GM23338 (cell line): Measurements from ENCODE around the gene S100PBP. TPM values are rescaled to one million over a fixed set of nuclear protein-coding genes. Genes with fewer than 3 reads are reported as not detected.

Source experiments
- ATAC-seq: fragments of 200-7000 bp; cut with Tn5 transposase; 3 replicates; pipeline ENCODE4 v1.9.1; 2020
- DNase-seq: peaks from one replicate; pipeline ENCODE4 v3.0.0-alpha.2; 2015; ENCODE audit warnings: low spot score
- H2AFZ ChIP-seq: fragments of 200-600 bp; sonication (generic); 2 replicates; pipeline ENCODE4 v1.8.0; 2016; ENCODE audit warnings: antibody characterized with exemption, mild to moderate bottlenecking, moderate library complexity
- H3F3A ChIP-seq: fragments of 200-600 bp; sonication (generic); replicated peaks from 2 replicates; pipeline ENCODE4 v1.8.0; 2017; ENCODE audit warnings: antibody characterized with exemption, mixed run types, low read depth
- H3K27ac ChIP-seq: fragments of 200-600 bp; sonication (generic); 2 replicates; pipeline ENCODE4 v1.6.1; 2016; ENCODE audit warnings: low read depth
- H3K27me3 ChIP-seq: fragments of 200-600 bp; sonication (generic); 2 replicates; pipeline ENCODE4 v1.8.0; 2016; ENCODE audit warnings: mild to moderate bottlenecking, mixed run types, moderate library complexity; ENCODE audit not compliant: insufficient read depth
- H3K36me3 ChIP-seq: fragments of 200-600 bp; sonication (generic); 2 replicates; pipeline ENCODE4 v1.8.0; 2016; ENCODE audit warnings: mild to moderate bottlenecking; ENCODE audit not compliant: insufficient read depth
- H3K4me1 ChIP-seq: fragments of 200-600 bp; sonication (generic); 2 replicates; pipeline ENCODE4 v1.8.0; 2016; ENCODE audit warnings: mild to moderate bottlenecking, moderate library complexity; ENCODE audit not compliant: insufficient read depth
- H3K4me2 ChIP-seq: fragments of 200-600 bp; sonication (generic); 2 replicates; pipeline ENCODE4 v1.7.1; 2017; ENCODE audit warnings: mixed run types
- H3K4me3 ChIP-seq: fragments of 200-600 bp; sonication (generic); 2 replicates; pipeline ENCODE4 v1.6.1; 2016; ENCODE audit warnings: mixed run types
- H3K79me2 ChIP-seq: fragments of 200-600 bp; sonication (generic); replicated peaks from 2 replicates; pipeline ENCODE4 v1.8.0; 2017; ENCODE audit warnings: mild to moderate bottlenecking; ENCODE audit not compliant: insufficient read depth
- H3K9me2 ChIP-seq: fragments of 200-600 bp; sonication (generic); 2 replicates; pipeline ENCODE4 v1.8.0; 2017; ENCODE audit not compliant: insufficient read depth
- H4K20me1 ChIP-seq: fragments of 200-600 bp; sonication (generic); replicated peaks from 2 replicates; pipeline ENCODE4 v1.8.0; 2017; ENCODE audit warnings: mild to moderate bottlenecking; ENCODE audit not compliant: insufficient read depth
- H3K27ac Mint-ChIP-seq: 2 replicates; pipeline ENCODE4 v1.8.0; 2020; ENCODE audit warnings: inconsistent platforms, mild to moderate bottlenecking, moderate library complexity, mixed read lengths
- H3K27me3 Mint-ChIP-seq: 3 replicates; pipeline ENCODE4 v1.8.0; 2022; ENCODE audit warnings: low read depth, mild to moderate bottlenecking, moderate library complexity, mixed read lengths, inconsistent platforms; ENCODE audit not compliant: insufficient read depth, poor library complexity
- H3K36me3 Mint-ChIP-seq: 3 replicates; pipeline ENCODE4 v1.8.0; 2021; ENCODE audit warnings: low read depth, mild to moderate bottlenecking, inconsistent platforms, moderate library complexity, mixed read lengths
- H3K4me1 Mint-ChIP-seq: 3 replicates; pipeline ENCODE4 v1.8.0; 2020; ENCODE audit warnings: mild to moderate bottlenecking, inconsistent platforms, mixed read lengths
- H3K4me3 Mint-ChIP-seq: 3 replicates; pipeline ENCODE4 v1.8.0; 2021; ENCODE audit warnings: moderate library complexity, mild to moderate bottlenecking, inconsistent platforms, mixed read lengths
- H3K9me3 Mint-ChIP-seq: 3 replicates; pipeline ENCODE4 v1.8.0; 2020; ENCODE audit warnings: moderate library complexity, mild to moderate bottlenecking, inconsistent platforms, mixed read lengths
- CTCF ChIP-seq, 2 experiments: fragments of 200-600 bp in 1 of 2; sonication (generic) in 1 of 2; conservative IDR thresholded peaks; 2 replicates each; pipeline versions ENCODE4 v1.5.1 to v1.6.1; 2016 to 2017; ENCODE audit warnings: antibody characterized with exemption in 2 of 2, low read depth in 2 of 2, mild to moderate bottlenecking in 2 of 2, moderate library complexity in 1 of 2
- EZH2phosphoT487 ChIP-seq: fragments of 200-600 bp; sonication (generic); IDR thresholded peaks from one replicate; pipeline ENCODE4 v1.8.1; 2018; ENCODE audit warnings: antibody characterized with exemption; ENCODE audit not compliant: unreplicated experiment
- POLR2AphosphoS5 ChIP-seq: IDR thresholded peaks from 2 replicates; pipeline ENCODE4 v1.6.1; 2016; ENCODE audit warnings: antibody characterized with exemption, low read depth
- ZNF114 ChIP-seq: fragments of 250-450 bp; sonication (Bioruptor Pico); IDR thresholded peaks from 2 replicates; pipeline ENCODE4 v1.5.0; 2020; ENCODE audit warnings: mild to moderate bottlenecking, moderate library complexity
- ZNF331 ChIP-seq: fragments of 250-450 bp; sonication (Bioruptor Pico); IDR thresholded peaks from 2 replicates; pipeline ENCODE4 v1.5.0; 2020; ENCODE audit warnings: low read depth, mild to moderate bottlenecking, moderate library complexity
- polyA plus RNA-seq: library from polyadenylated mRNA; unstranded; fragments of >200 nt; fragmentation: Nextera tagmentation; extraction: Ambion mirVana; gene quantifications from 2 replicates; pipeline ENCODE4 v1.2.1, GENCODE V29; 2016
- total RNA-seq: library from RNA; depleted of rRNA; stranded (reverse); fragments of >200 nt; shearing (Covaris generic); gene quantifications from 2 replicates; pipeline ENCODE4 v1.2.3, GENCODE V29; 2014

The S100PBP gene
- total and polyA plus RNA-seq, 2 experiments from 2014 or later, result 30.6 to 65.2 TPM

- TF ChIP-seq POLR2AphosphoS5 (0 out of 2 replicates have a peak, but pooled peaks have one; percentile 18), ZNF331 (no peak), CTCF (conservative IDR thresholded peaks at IDR 0.05; ENCODE audit: low read depth in 2 of 2) (peak in 1 of 2 experiments; percentile 45; a peak in 2 of 4 replicates), EZH2phosphoT487 (no peak)
- Mint-ChIP-seq H3K4me3 (no peak overlapping the region), H3K4me1 (peaks cover 51% of the 10 kb centered on the region), H3K27me3 (peaks cover 24% of the 10 kb centered on the region), H3K27ac (no peak overlapping the region), H3K9me3 (no peaks in the 10 kb centered on the region), H3K36me3 (peaks cover 56% of the 10 kb centered on the region)
- peaks cover 30% of the 10 kb centered on the region for H4K20me1 ChIP-seq
- no peak overlapping the region for H3K4me3 ChIP-seq
- peaks cover 12% of the 10 kb centered on the region for H3K36me3 ChIP-seq
- H3K79me2 ChIP-seq, result peaks cover 23% of the 10 kb centered on the region
- no peak for DNase-seq
- ATAC-seq, result no peak
- H3F3A ChIP-seq, result peaks cover 38% of the 10 kb centered on the region
- H3K27me3 ChIP-seq, result no peaks in the 10 kb centered on the region
- no peaks in the 10 kb centered on the region for H3K9me2 ChIP-seq
- H3K27ac ChIP-seq, result no peak overlapping the region
- H3K4me1 ChIP-seq, result peaks cover 26% of the 10 kb centered on the region
- H3K4me2 ChIP-seq, result no peak overlapping the region
- no peak overlapping the region for H2AFZ ChIP-seq
These were observed 46.5 kb upstream of the S100PBP start for GRCh38 chr1:32770741-32771548.

GRCh38 chr1:32771561-32772280 lies 45.7 kb upstream of the S100PBP start:
- Histone ChIP-seq H3K9me2 (no peaks in the 10 kb centered on the region), H3F3A (peaks cover 40% of the 10 kb centered on the region), H3K27ac (peak overlapping the region; percentile 24; the same call in 1 of the 2 replicates), H2AFZ (no peak overlapping the region), H4K20me1 (peaks cover 38% of the 10 kb centered on the region), H3K4me2 (no peak overlapping the region), H3K27me3 (no peaks in the 10 kb centered on the region), H3K4me1 (peaks cover 18% of the 10 kb centered on the region), H3K4me3 (no peak overlapping the region), H3K79me2 (peaks cover 15% of the 10 kb centered on the region), H3K36me3 (peaks cover 20% of the 10 kb centered on the region)
- TF ChIP-seq POLR2AphosphoS5 (peak; percentile 37; the same call in 1 of the 2 replicates), EZH2phosphoT487 (no peak), ZNF114 (no peak)
- no peak for DNase-seq
- H3K4me1 Mint-ChIP-seq, result peaks cover 45% of the 10 kb centered on the region
- H3K27me3 Mint-ChIP-seq, result peaks cover 19% of the 10 kb centered on the region
- no peak overlapping the region for H3K4me3 Mint-ChIP-seq
- H3K36me3 Mint-ChIP-seq, result peaks cover 64% of the 10 kb centered on the region
- no peak overlapping the region for H3K27ac Mint-ChIP-seq
- ATAC-seq, result peak; percentile 0; the same call in 1 of the 3 replicates
- H3K9me3 Mint-ChIP-seq, result no peaks in the 10 kb centered on the region
